HepG2 (cell line): Measurements from ENCODE around the gene DMPK. TPM values are rescaled to one million over a fixed set of nuclear protein-coding genes. Genes with fewer than 3 reads are reported as not detected.

Experiments
- ETV5 ChIP-seq: IDR thresholded peaks from 2 replicates; pipeline ENCODE4 v1.6.1; 2018; ENCODE audit warnings: missing biosample characterization, missing genetic modification reagents, inconsistent platforms, borderline replicate concordance
- GFI1 ChIP-seq: sonication (generic); formaldehyde crosslinking; IDR thresholded peaks from 2 replicates; pipeline ENCODE4 v1.5.0; 2020; ENCODE audit warnings: missing genetic modification reagents, mild to moderate bottlenecking, borderline replicate concordance
- MLXIP ChIP-seq: sonication (generic); formaldehyde crosslinking; IDR thresholded peaks from 2 replicates; pipeline ENCODE4 v1.9.0; 2021; ENCODE audit warnings: missing genetic modification reagents, borderline replicate concordance
- POLR2A ChIP-seq, 2 experiments: IDR thresholded peaks; 2 replicates each; pipeline ENCODE4 v1.6.1; 2011; ENCODE audit warnings: low read depth in 2 of 2, low read length in 2 of 2, mild to moderate bottlenecking in 1 of 2, moderate library complexity in 1 of 2; ENCODE audit not compliant: insufficient read depth in 1 of 2
- UBTF ChIP-seq: sonication (generic); formaldehyde crosslinking; IDR thresholded peaks from 2 replicates; pipeline ENCODE4 v1.4.0; 2020; ENCODE audit warnings: mild to moderate bottlenecking, missing genetic modification reagents
- ZBTB44 ChIP-seq: sonication (generic); formaldehyde crosslinking; IDR thresholded peaks from 2 replicates; pipeline ENCODE4 v1.4.0; 2020; ENCODE audit warnings: missing genetic modification reagents
- ZHX2 ChIP-seq, 2 experiments: sonication (generic) in 1 of 2; formaldehyde crosslinking in 1 of 2; IDR thresholded peaks; 2 replicates each; pipeline versions ENCODE4 v1.6.1 to v1.9.0; 2014 to 2022; ENCODE audit warnings: antibody characterized with exemption in 1 of 2, borderline replicate concordance in 1 of 2, inconsistent platforms in 1 of 2, low read depth in 1 of 2, missing genetic modification reagents in 1 of 2
- ZNF124 ChIP-seq: sonication (generic); formaldehyde crosslinking; IDR thresholded peaks from 2 replicates; pipeline ENCODE4 v1.4.0; 2020; ENCODE audit warnings: missing genetic modification reagents
- ZNF788 ChIP-seq: sonication (generic); formaldehyde crosslinking; IDR thresholded peaks from 2 replicates; pipeline ENCODE4 v1.5.0; 2020; ENCODE audit warnings: mild to moderate bottlenecking, missing genetic modification reagents, borderline replicate concordance
- ZSCAN22 ChIP-seq: sonication (generic); formaldehyde crosslinking; IDR thresholded peaks from 2 replicates; pipeline ENCODE4 v1.4.0; 2020; ENCODE audit warnings: mild to moderate bottlenecking, missing genetic modification reagents
- polyA plus RNA-seq, 8 experiments: library from polyadenylated mRNA; depleted of rRNA in 3 of 8; stranded (reverse) in 7 of 8; unstranded in 1 of 8; fragments of >200 nt; fragmentation: Illumina TruSeq in 4 of 8; extraction: Trizol in 4 of 8; gene quantifications; 2 replicates each; pipeline versions ENCODE4 v1.2.1 to v1.2.3, GENCODE V29; 2011 to 2016; ENCODE audit warnings: low read depth in 4 of 8, missing spikeins in 1 of 8, mixed read lengths in 1 of 8; ENCODE audit not compliant: insufficient read depth in 1 of 8
- total RNA-seq, 5 experiments: library from RNA; depleted of rRNA; stranded (reverse); fragments of >200 nt; fragmentation: Illumina TruSeq; extraction: Trizol; gene quantifications; 2 replicates each; pipeline ENCODE4 v1.2.3, GENCODE V29; 2016; ENCODE audit warnings: low read depth in 1 of 5
- TF ChIP-seq, protein P1 (sequence below): sonication (generic); formaldehyde crosslinking; conservative IDR thresholded peaks from 2 replicates; pipeline ENCODE4 v1.5.0; 2020; ENCODE audit warnings: missing genetic modification reagents

The DMPK gene
- total and polyA plus RNA-seq, 2 of the 13 experiments (the other 11 are each of a cell fraction or from before 2014, with no cell fraction given), result 5.3 to 8.8 TPM

DNA sequence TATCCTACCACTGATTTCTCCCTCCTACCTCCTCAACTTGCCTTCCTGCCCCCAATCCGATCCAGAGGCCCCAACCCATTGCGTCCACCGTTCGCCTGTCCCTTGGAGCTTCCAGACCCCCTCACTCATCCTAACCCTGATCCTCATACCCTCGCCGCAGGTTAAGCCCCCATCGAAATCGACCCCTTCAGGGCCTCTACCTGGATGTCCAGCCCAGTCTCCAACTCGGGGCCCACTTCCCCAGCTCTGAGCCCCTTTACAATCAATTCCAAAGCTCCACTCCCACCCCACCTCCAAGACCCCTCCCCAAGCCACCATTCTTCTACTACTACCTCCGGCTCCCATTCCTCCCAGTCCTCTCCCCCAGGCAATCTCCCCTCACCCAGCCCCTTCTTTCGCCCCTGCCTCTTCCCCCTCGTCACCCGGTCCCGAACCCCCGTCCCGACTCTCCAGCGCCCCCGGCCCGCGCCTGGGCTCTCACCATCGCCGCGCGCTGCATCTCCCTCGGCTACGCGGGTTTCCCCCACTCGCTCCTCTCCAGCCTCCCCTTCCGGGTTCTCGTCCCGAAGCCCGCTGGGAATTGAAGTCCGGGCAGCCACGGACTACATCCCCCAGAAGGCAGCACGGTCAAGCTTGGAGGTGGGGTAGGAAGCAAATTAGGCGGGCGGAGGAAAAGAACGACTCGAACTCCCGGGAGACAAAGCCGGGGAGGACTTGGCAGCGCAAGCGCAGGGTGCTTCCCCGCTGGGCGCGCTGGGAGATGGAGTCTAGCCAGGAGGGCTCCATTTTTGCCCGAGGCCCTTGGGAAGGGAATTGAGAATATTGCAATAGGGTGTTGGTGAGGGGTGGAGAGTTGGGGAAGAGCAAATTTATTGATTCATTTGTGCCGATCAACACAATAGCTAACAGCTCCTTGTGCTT is 51.7 kb downstream of the DMPK start, which contains the start of gene FBXO46 (continued):
- TF ChIP-seq ZHX2 (IDR thresholded peaks at IDR 0.05; ENCODE audit: low read depth), result 0 out of 2 replicates have a peak, but pooled peaks have one; percentile 30
- TF ChIP-seq ZHX2 (CRISPR knock-in tag; IDR thresholded peaks at IDR 0.05; ENCODE audit: borderline replicate concordance), result no peak
- peak; percentile 51; the same call in 1 of the 2 replicates for TF ChIP-seq ETV5
- TF ChIP-seq, protein P1, sequence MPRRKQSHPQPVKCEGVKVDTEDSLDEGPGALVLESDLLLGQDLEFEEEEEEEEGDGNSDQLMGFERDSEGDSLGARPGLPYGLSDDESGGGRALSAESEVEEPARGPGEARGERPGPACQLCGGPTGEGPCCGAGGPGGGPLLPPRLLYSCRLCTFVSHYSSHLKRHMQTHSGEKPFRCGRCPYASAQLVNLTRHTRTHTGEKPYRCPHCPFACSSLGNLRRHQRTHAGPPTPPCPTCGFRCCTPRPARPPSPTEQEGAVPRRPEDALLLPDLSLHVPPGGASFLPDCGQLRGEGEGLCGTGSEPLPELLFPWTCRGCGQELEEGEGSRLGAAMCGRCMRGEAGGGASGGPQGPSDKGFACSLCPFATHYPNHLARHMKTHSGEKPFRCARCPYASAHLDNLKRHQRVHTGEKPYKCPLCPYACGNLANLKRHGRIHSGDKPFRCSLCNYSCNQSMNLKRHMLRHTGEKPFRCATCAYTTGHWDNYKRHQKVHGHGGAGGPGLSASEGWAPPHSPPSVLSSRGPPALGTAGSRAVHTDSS, result no peak
- TF ChIP-seq GFI1, result peak; percentile 39; the same call in 1 of the 2 replicates
- TF ChIP-seq POLR2A (IDR thresholded peaks at IDR 0.05; ENCODE audit: insufficient read depth in 1 of 2, low read depth in 2 of 2, low read length in 2 of 2), result peak in 1 of 2 experiments; percentile 84; a peak in 2 of 4 replicates
- TF ChIP-seq ZSCAN22, result no peak
- no peak for TF ChIP-seq ZBTB44
- peak; percentile 32; the same call in 1 of the 2 replicates for TF ChIP-seq ZNF124 (CRISPR knock-in tag)
- TF ChIP-seq MLXIP (CRISPR knock-in tag), result no peak
- TF ChIP-seq ZNF788 (CRISPR knock-in tag), result peak; percentile 79; the same call in 1 of the 2 replicates
- TF ChIP-seq UBTF (CRISPR knock-in tag), result peak; percentile 60; the same call in 1 of the 2 replicates
